Fibroblast of the aortic adventitia (primary cell): ENCODE measurements around the gene DMD. TPM values are rescaled to one million over a fixed set of nuclear protein-coding genes. Genes with fewer than 3 reads are reported as not detected.

Experiments
- DNase-seq: peaks from one replicate; pipeline ENCODE4 v3.0.0-alpha.2; 2010; ENCODE audit warnings: low read depth
- H3K4me3 ChIP-seq: 2 replicates; pipeline ENCODE4 v1.5.1; 2011; ENCODE audit warnings: low read depth, mild to moderate bottlenecking, control low read depth, low read length, moderate library complexity
- CTCF ChIP-seq: IDR thresholded peaks from 2 replicates; pipeline ENCODE4 v1.5.1; 2011; ENCODE audit warnings: mild to moderate bottlenecking, low read length, control low read depth, inconsistent platforms; ENCODE audit not compliant: insufficient read depth
- total RNA-seq: library from RNA; depleted of rRNA; stranded (reverse); fragments of >200 nt; gene quantifications from 2 replicates; pipeline ENCODE4 v1.2.3, GENCODE V29; 2012; ENCODE audit warnings: low replicate concordance

The DMD gene
- total RNA-seq, 1 donor = 10.3 TPM

GRCh38 chrX:32293962-32294700 is 917.2 kb downstream of the DMD start:
- DNase-seq = no peak
- no peak for TF ChIP-seq CTCF
- H3K4me3 ChIP-seq = no peak overlapping the region

GRCh38 chrX:32289356-32289755 is 922.0 kb downstream of the DMD start:
- DNase-seq = no peak
- H3K4me3 ChIP-seq = no peak overlapping the region
- no peak for TF ChIP-seq CTCF

GRCh38 chrX:32281853-32282252 is 929.5 kb downstream of the DMD start:
- no peak for DNase-seq
- H3K4me3 ChIP-seq = no peak overlapping the region
- TF ChIP-seq CTCF = no peak

GRCh38 chrX:32280921-32281320 is 930.4 kb downstream of the DMD start:
- no peak overlapping the region for H3K4me3 ChIP-seq
- DNase-seq = no peak
- TF ChIP-seq CTCF = no peak

- no peak overlapping the region for H3K4me3 ChIP-seq
- no peak for DNase-seq
- TF ChIP-seq CTCF = no peak
Observed at GRCh38 chrX:32280489-32280888, 930.9 kb downstream of the DMD start.

- no peak for DNase-seq
- no peak overlapping the region for H3K4me3 ChIP-seq
- no peak for TF ChIP-seq CTCF
Observed at GRCh38 chrX:32276153-32276552, 935.2 kb downstream of the DMD start.

GRCh38 chrX:32269866-32270265 is 941.5 kb downstream of the DMD start:
- DNase-seq = no peak
- H3K4me3 ChIP-seq = no peak overlapping the region
- TF ChIP-seq CTCF = no peak
